HG03045 (cell line): ENCODE measurements around the gene LCOR.
A peak's percentile ranks its signal among the peaks of the same experiment; 100 is the strongest.

Experiments used
- ATAC-seq: cut with Tn5 transposase; IDR thresholded peaks from one replicate; pipeline ENCODE4 v1.9.1; 2021; ENCODE audit warnings: mild to moderate bottlenecking, moderate library complexity; ENCODE audit not compliant: unreplicated experiment

LCOR gene

GRCh38 chr10:97006364-97006763 is 174.3 kb downstream of the LCOR start:
- no peak for ATAC-seq

- ATAC-seq = no peak
These were observed 175.3 kb downstream of the LCOR start for GRCh38 chr10:97007417-97007816.

- ATAC-seq = no peak
These were observed 178.7 kb downstream of the LCOR start for GRCh38 chr10:97010695-97011206.

GRCh38 chr10:97011397-97011796 is 179.3 kb downstream of the LCOR start:
- ATAC-seq = no peak

- no peak for ATAC-seq
These were observed 180.4 kb downstream of the LCOR start for GRCh38 chr10:97012470-97012869.

GRCh38 chr10:97013568-97013967 is 181.5 kb downstream of the LCOR start:
- no peak for ATAC-seq

- no peak for ATAC-seq
These were observed 181.9 kb downstream of the LCOR start for GRCh38 chr10:97013983-97014382.

GRCh38 chr10:97015240-97015639 is 183.1 kb downstream of the LCOR start:
- no peak for ATAC-seq

GRCh38 chr10:97016728-97017473 is 184.8 kb downstream of the LCOR start:
- ATAC-seq = peak; percentile 68

GRCh38 chr10:97017474-97017903 is 185.4 kb downstream of the LCOR start:
- ATAC-seq = no peak

- ATAC-seq = no peak
These were observed 186.4 kb downstream of the LCOR start for GRCh38 chr10:97018251-97019212.

- ATAC-seq = no peak
These were observed 187.2 kb downstream of the LCOR start for GRCh38 chr10:97019213-97019844.

- no peak for ATAC-seq
These were observed 188.6 kb downstream of the LCOR start for GRCh38 chr10:97020452-97021400.

GRCh38 chr10:97022616-97023015 is 190.5 kb downstream of the LCOR start:
- ATAC-seq = no peak

- ATAC-seq = no peak
These were observed 191.5 kb downstream of the LCOR start for GRCh38 chr10:97023401-97024167.

- no peak for ATAC-seq
These were observed 192.3 kb downstream of the LCOR start for GRCh38 chr10:97024168-97025073.

- ATAC-seq = no peak
These were observed 193.6 kb downstream of the LCOR start for GRCh38 chr10:97025613-97026242.
